ENCODE measurements around the gene YY2.
A peak's percentile ranks its signal among the peaks of the same experiment; 100 is the strongest.
"Not testable (repeated sequence)": the region's sequence is repeated elsewhere in the genome, so short reads cannot be mapped to it uniquely, and the experiment has no call there.

Gene YY2

GRCh38 chrX:21855937-21856415 lies at the start of gene YY2:
TSS of gene YY2 (plus strand) at chrX:21855987. CDS start at chrX:21856485, 498 bp downstream.
- DNase-seq (ENCODE audit: low read depth, low spot score): no peak

GRCh38 chrX:21806691-21807090 lies 49.1 kb upstream of the YY2 start:
- no peak for DNase-seq (ENCODE audit: low read depth, low spot score)

- no peak for DNase-seq (ENCODE audit: low read depth, low spot score)
Observed at GRCh38 chrX:21811832-21812231, 44.0 kb upstream of the YY2 start.

- no peak for DNase-seq (ENCODE audit: low read depth, low spot score)
Observed at GRCh38 chrX:21812628-21813027, 43.2 kb upstream of the YY2 start.

- DNase-seq (ENCODE audit: low read depth, low spot score): no peak
Observed at GRCh38 chrX:21813612-21814368, 42.0 kb upstream of the YY2 start.

- DNase-seq (ENCODE audit: low read depth, low spot score): no peak
Observed at GRCh38 chrX:21816136-21816535, 39.7 kb upstream of the YY2 start.

- DNase-seq (ENCODE audit: low read depth, low spot score): not testable (repeated sequence)
Observed at GRCh38 chrX:21820170-21820569, 35.6 kb upstream of the YY2 start.

GRCh38 chrX:21821875-21822274 lies 33.9 kb upstream of the YY2 start:
- DNase-seq (ENCODE audit: low read depth, low spot score): no peak

GRCh38 chrX:21831496-21831895 lies 24.3 kb upstream of the YY2 start:
- DNase-seq (ENCODE audit: low read depth, low spot score): no peak

GRCh38 chrX:21837056-21837455 lies 18.7 kb upstream of the YY2 start:
- no peak for DNase-seq (ENCODE audit: low read depth, low spot score)

- no peak for DNase-seq (ENCODE audit: low read depth, low spot score)
Observed at GRCh38 chrX:21838937-21839333, 16.9 kb upstream of the YY2 start.

- peak; percentile 57 for DNase-seq (ENCODE audit: low read depth, low spot score)
Observed at GRCh38 chrX:21839334-21840192, 16.2 kb upstream of the YY2 start, which contains the start of gene MBTPS2. TSS of gene MBTPS2 (plus strand) at chrX:21839617. CDS start at chrX:21839735, 118 bp downstream.

GRCh38 chrX:21840193-21840545 lies 15.6 kb upstream of the YY2 start:
- no peak for DNase-seq (ENCODE audit: low read depth, low spot score)

- no peak for DNase-seq (ENCODE audit: low read depth, low spot score)
Observed at GRCh38 chrX:21843179-21843578, 12.6 kb upstream of the YY2 start.

- no peak for DNase-seq (ENCODE audit: low read depth, low spot score)
Observed at GRCh38 chrX:21845096-21845495, 10.7 kb upstream of the YY2 start.

- no peak for DNase-seq (ENCODE audit: low read depth, low spot score)
Observed at GRCh38 chrX:21847342-21847741, 8.4 kb upstream of the YY2 start.

GRCh38 chrX:21853578-21853977 lies 2.2 kb upstream of the YY2 start:
- DNase-seq (ENCODE audit: low read depth, low spot score): no peak

GRCh38 chrX:21856504-21856903 lies 717 bp downstream of the YY2 start:
- no peak for DNase-seq (ENCODE audit: low read depth, low spot score)

GRCh38 chrX:21863241-21863640 lies 7.5 kb downstream of the YY2 start:
- DNase-seq (ENCODE audit: low read depth, low spot score): no peak

- DNase-seq (ENCODE audit: low read depth, low spot score): no peak
Observed at GRCh38 chrX:21865436-21865835, 9.6 kb downstream of the YY2 start.

- DNase-seq (ENCODE audit: low read depth, low spot score): no peak
Observed at GRCh38 chrX:21870494-21870893, 14.7 kb downstream of the YY2 start.

- DNase-seq (ENCODE audit: low read depth, low spot score): no peak
Observed at GRCh38 chrX:21873063-21873775, 17.4 kb downstream of the YY2 start.

Measured in iPS DF 19.7 (cell line).